Erythroblast (primary cell): ENCODE measurements around the gene COG4.

Experiments used
- GATA1 ChIP-seq: IDR thresholded peaks from 2 replicates; pipeline ENCODE4 v1.6.1; 2011; ENCODE audit warnings: low read depth, mild to moderate bottlenecking, control low read depth, low read length, moderate library complexity
- POLR2A ChIP-seq: IDR thresholded peaks from 2 replicates; pipeline ENCODE4 v1.6.1; 2011; ENCODE audit warnings: mild to moderate bottlenecking, low read length

DNA sequence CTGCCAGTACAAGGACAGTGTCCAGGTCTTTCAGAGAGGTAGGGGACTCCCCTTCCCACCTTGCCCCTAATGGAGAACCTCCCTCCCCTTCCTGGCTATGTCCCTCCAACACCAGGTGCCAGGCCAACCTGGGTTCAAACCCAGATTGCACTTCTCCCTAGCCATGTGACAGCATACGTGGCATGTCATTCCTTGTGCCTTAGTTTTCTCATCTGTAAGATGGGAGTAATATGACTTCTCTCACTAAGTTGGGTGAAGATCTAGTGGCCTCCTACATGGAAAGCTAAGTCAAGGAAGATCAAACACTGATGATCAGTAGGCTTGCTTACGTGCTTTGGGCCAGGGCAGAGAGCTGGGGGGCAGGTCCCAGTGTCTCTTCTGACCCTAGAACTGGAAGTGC lies 60.1 kb downstream of the COG4 start:
- TF ChIP-seq POLR2A (no peak), GATA1 (no peak)
